Measurements from ENCODE around the gene SNX18. TPM values are rescaled to one million over a fixed set of nuclear protein-coding genes. Genes with fewer than 3 reads are reported as not detected.

Gene SNX18
- total RNA-seq, 1 experiment from 2014 or later: 16.0 TPM

- H3K4me2 ChIP-seq (ENCODE audit: low read length): no peak overlapping the region
- TF ChIP-seq EZH2 (IDR thresholded peaks at IDR 0.05): no peak
- TF ChIP-seq CEBPB (IDR thresholded peaks at IDR 0.05; ENCODE audit: low read depth): no peak
These were observed 30.2 kb downstream of the SNX18 start for GRCh38 chr5:54547711-54548250.

GRCh38 chr5:54548565-54548964, 31.0 kb downstream of the SNX18 start:
- ChIA-PET CTCF (no interaction called here), POLR2A (no interaction called here), RAD21 (ENCODE audit: low non-redundant PET in 1 of 2, low total read pairs in 2 of 2, uncharacterized antibody in 2 of 2, unreplicated experiment in 2 of 2) (no interaction called here)
- Histone ChIP-seq H3K79me2 (ENCODE audit: insufficient read depth, low read length) (no peaks in the 10 kb centered on the region), H3K4me1 (ENCODE audit: control insufficient read depth in 1 of 2, insufficient read depth in 2 of 2, low read length in 2 of 2) (peaks cover 0 to 5% of the 10 kb centered on the region in 2 experiments; a peak in 1 of 4 replicates), H3K36me3 (ENCODE audit: control insufficient read depth in 1 of 2, insufficient read depth in 2 of 2, low read length in 2 of 2) (no peaks in the 10 kb centered on the region), H3K4me3 (replicated peaks in 1 of 2; ENCODE audit: low read depth in 1 of 2, low read length in 2 of 2) (no peak overlapping the region), H3K9me3 (ENCODE audit: control insufficient read depth in 1 of 2, insufficient read depth in 1 of 2, low read depth in 1 of 2, low read length in 2 of 2) (no peaks in the 10 kb centered on the region), H4K20me1 (ENCODE audit: insufficient read depth) (no peaks in the 10 kb centered on the region), H3K27ac (ENCODE audit: low read depth, low read length) (no peak overlapping the region), H3K9me2 (ENCODE audit: insufficient read depth) (no peaks in the 10 kb centered on the region), H2AFZ (ENCODE audit: low read depth, low read length, poor library complexity, severe bottlenecking) (no peak overlapping the region), H3K9ac (ENCODE audit: low read length) (no peak overlapping the region), H3K27me3 (ENCODE audit: insufficient read depth, low read length) (no peaks in the 10 kb centered on the region), H3K4me2 (ENCODE audit: low read length) (no peak overlapping the region)
- TF ChIP-seq TCF7L2 (IDR thresholded peaks at IDR 0.05; ENCODE audit: borderline replicate concordance, extremely low read depth, insufficient read depth, insufficient read length): no peak
- intact Hi-C loops (cut with micrococcal nuclease): no loop called here
- no peak for DNase-seq (ENCODE audit: low read depth, low spot score)
- BruUV-seq (replicated peaks): no TSS peak
- no peak for ATAC-seq

More at GRCh38 chr5:54547711-54548250, 30.2 kb downstream of the SNX18 start:
- Histone ChIP-seq H3K9me2 (ENCODE audit: insufficient read depth) (no peaks in the 10 kb centered on the region), H3K36me3 (ENCODE audit: control insufficient read depth in 1 of 2, insufficient read depth in 2 of 2, low read length in 2 of 2) (no peaks in the 10 kb centered on the region), H3K27me3 (ENCODE audit: insufficient read depth, low read length) (no peaks in the 10 kb centered on the region), H2AFZ (ENCODE audit: low read depth, low read length, poor library complexity, severe bottlenecking) (no peak overlapping the region), H3K4me3 (replicated peaks in 1 of 2; ENCODE audit: low read depth in 1 of 2, low read length in 2 of 2) (no peak overlapping the region), H3K27ac (ENCODE audit: low read depth, low read length) (no peak overlapping the region), H4K20me1 (ENCODE audit: insufficient read depth) (no peaks in the 10 kb centered on the region), H3K79me2 (ENCODE audit: insufficient read depth, low read length) (no peaks in the 10 kb centered on the region), H3K9me3 (ENCODE audit: control insufficient read depth in 1 of 2, insufficient read depth in 1 of 2, low read depth in 1 of 2, low read length in 2 of 2) (no peaks in the 10 kb centered on the region), H3K9ac (ENCODE audit: low read length) (no peak overlapping the region), H3K4me1 (ENCODE audit: control insufficient read depth in 1 of 2, insufficient read depth in 2 of 2, low read length in 2 of 2) (peaks cover 0 to 5% of the 10 kb centered on the region in 2 experiments; a peak in 1 of 4 replicates)
- intact Hi-C loops (cut with micrococcal nuclease): no loop called here
- RAD21 ChIA-PET (ENCODE audit: low non-redundant PET in 1 of 2, low total read pairs in 2 of 2, uncharacterized antibody in 2 of 2, unreplicated experiment in 2 of 2): no interaction called here
- CTCF ChIA-PET: no interaction called here
- DNase-seq (ENCODE audit: low read depth, low spot score): no peak
- ATAC-seq: no peak
- no TSS peak for BruUV-seq (replicated peaks)
- POLR2A ChIA-PET: interaction anchor here (0.6 kb wide), 1 partner anchor 936 kb away, joined by 3 read pairs; no protein-coding TSS in a partner anchor
